HTR-8/SVneo (cell line): ENCODE results near the gene SPSB3.
"Not testable (repeated sequence)": the region's sequence is repeated elsewhere in the genome, so short reads cannot be mapped to it uniquely, and the experiment has no call there.

Source experiments
- DNase-seq: peaks from one replicate; pipeline ENCODE4 v3.0.0; 2011; ENCODE audit warnings: low spot score, mixed read lengths; ENCODE audit not compliant: insufficient read length
- FAIRE-seq: peaks from 2 replicates; lab custom pipeline; 2011; peaks lifted over from hg19 to GRCh38; lab: Jason Lieb, UNC

SPSB3 gene

DNA sequence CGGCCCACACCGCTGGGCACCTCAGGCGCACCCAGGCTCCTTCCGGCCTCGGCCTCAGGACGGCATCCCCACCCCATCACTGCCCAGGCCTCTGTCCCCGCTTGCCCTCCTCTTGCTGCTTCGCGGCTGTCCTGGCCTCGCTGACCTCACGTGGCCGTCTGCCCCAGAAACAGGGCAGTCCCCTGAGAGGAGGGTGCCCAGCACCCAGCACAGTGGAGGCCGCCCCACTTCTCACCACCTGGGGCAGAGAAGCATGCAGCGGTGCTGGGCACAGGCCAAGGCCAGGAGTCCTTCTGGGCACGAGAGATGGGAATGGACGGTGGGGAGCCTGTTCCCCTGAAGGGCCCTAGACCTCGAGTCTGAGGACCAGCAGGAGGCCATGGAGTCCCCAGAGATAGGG lies 35.3 kb upstream of the SPSB3 start:
- DNase-seq (no peak), FAIRE-seq (no peak)

DNA sequence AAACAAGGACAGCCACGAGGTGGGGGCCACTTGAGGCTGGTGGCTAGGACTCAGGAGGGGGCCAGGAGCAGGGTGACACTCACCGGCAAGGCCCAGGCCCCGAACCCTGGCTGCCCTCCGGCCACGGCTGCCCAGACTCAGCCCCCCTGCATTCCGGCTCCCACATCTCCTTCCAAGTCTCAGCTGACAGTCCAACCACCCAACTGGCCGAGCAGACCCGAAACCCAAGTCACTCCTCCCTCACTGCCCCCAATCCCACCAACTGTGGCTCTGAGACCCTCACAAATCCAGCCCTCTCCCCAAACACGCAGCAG lies 34.9 kb upstream of the SPSB3 start:
- FAIRE-seq: no peak

DNA sequence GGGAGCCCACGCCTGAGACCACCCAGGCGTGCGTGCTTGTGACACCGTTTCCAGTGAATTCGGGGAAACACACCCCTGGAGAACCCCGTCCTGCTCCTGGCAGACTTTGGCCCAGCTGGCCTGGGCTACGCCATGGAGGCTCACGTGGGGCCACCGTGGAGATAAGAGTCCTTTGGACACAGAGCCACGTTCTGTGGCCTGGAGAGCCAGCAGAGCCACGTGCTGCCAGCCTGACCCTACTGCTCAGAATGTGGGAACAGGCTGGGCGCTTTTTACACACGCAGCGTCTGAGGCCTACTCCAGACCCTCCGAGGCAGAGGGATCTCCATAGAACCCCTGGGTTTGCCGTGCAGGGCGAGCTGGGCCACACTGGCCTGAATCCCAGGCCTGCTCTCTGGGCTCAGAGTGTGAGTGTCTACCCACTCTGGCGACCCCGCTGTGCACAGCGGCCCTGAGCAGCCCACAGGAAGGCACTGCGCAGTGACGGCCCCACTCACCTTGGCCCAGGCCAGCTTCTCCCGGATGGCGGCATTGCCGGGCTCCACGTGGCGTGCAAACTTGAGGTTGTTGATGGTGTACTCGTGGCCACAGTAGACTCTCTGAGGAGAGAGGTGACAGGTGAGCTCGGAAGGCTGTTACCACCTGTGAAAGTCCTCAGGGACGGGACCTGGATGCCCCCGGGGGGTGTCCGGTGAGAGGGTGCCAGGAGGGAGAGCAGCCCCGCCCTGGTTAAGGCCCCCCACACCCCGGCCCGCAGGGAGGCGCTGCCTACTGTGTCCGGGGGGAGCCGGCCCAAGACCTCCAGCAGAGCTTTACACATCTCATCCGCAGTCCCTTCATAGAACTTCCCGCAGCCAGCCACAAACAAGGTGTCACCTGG lies 34.3 kb upstream of the SPSB3 start:
- DNase-seq (no peak), FAIRE-seq (no peak)

More for the DNA sequence above, 34.9 kb upstream of the SPSB3 start:
- no peak for DNase-seq

DNA sequence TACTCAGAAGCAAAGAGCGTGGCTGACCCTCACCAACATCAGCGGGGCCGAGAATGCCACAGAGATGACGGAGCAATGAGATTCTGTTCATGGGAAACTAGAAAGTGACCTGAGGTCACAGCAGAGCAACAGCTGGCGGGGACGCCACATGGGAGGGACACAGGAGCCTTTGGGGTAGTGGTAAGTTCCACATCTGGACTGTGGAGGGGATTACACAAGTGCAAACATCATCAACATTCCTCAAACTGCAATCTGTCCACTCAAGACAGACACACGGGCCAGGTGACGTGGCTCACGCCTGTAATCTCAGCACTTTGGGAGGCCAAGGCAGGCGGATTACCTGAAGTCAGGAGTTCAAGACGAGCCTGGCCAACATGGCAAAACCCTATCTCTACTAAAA lies 33.1 kb upstream of the SPSB3 start:
- no peak for FAIRE-seq
- DNase-seq: no peak

DNA sequence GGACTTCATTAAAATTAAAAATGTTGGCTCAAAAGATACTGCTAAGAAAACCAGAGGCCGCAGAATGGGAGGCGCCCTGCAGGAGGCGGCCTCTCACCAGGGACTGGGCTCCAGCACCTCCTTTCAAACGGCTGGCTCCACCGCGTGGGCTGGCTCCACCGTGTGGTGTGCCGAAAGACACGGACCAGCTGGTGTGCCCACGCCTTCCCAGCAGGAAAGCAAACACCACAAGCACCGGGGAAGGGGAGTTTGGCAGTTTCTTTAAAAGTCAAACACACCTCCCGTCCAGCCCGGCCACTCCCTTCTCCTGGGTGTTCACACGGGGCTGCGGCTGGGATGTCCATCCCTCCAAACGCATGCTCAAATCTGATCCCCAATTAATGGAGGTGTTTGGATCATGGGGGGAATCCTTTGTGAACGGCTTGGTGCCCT lies 30.4 kb upstream of the SPSB3 start:
- FAIRE-seq: no peak
- peak; percentile 15 for DNase-seq

DNA sequence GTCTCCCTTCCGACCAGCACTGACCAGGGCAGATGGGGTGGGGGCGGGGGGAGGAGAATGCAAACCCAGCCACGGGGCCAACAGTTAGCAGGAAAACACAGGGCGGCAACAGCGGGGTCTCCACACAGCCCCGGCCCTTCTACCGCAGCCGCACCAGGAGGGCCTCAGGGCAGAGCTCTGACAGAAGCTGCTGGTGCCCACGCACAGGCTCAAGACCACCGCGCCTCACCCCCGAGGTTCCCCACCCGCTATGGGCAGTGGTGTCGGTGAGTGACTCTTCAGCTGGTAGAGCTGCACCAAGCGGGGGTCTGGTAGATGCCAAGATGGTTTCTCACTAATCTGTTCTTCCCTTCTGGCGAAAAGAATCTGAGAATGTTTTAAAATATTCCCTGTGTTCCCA lies 28.2 kb upstream of the SPSB3 start:
- no peak for FAIRE-seq
- no peak for DNase-seq

DNA sequence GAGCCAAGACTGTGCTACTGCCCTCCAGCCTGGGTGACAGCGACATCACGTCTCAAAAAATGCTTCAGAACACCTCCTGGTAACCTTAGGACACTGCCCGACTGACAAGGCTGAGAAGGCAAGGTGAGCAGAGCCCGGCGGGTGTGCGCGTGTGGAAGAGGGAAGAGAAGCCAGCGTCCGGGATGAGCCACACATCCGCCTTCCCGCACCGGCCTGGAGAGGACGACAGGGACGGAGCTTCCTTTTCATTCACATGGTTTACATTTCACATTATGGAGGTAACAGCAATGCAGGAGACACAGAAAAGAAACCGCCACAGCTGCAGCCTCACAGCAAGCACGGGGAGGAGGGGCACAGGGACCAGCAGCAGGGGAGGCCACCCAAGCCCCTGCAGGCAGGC lies 27.7 kb upstream of the SPSB3 start:
- FAIRE-seq (no peak), DNase-seq (no peak)

DNA sequence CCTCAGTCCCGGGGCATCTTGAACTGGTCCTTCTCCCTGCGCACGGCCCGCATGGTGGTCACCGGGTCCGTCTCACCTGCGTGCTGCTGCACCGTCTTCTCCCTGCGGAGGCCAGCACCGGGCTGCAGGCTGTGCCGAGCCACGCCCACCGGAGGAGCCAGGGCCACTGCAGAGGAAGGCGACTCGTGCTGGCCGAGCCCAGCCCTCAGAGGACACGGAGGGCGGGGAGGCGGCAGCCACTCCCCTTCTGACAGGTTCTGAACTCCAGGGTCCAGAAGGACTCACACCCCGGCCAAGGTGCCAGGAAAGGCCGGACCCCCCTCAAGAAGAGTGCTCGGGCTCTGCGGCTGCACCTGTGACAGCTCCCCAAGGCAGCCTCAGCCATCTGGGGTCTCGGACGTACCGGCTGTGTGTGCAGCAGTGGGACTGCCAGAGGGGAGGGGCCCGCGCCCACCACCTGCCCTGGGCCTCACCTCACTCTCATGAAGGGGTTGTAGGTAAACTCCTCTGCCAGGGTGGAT lies 27.0 kb upstream of the SPSB3 start:
- FAIRE-seq: no peak
- no peak for DNase-seq

DNA sequence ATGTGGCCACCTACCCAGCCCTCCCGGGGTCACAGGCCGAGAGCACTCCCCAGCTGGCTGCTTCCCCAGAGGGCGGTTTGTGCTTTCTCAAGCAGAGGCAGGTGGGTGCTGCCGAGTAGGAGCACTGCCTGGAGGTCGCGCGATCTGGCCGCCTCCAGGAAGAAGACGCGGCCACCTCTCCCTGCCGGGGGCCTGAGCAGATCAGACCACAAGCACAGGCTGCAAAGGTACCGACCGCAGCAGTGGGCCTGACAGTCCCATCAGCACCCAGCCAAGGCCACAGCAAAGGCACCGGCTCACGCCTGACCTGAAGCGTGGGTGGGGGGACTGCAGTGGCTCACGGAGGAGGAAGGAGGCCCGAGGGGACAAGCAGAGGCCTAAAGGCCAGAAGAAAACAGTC lies 26.3 kb upstream of the SPSB3 start:
- FAIRE-seq (no peak), DNase-seq (no peak)

DNA sequence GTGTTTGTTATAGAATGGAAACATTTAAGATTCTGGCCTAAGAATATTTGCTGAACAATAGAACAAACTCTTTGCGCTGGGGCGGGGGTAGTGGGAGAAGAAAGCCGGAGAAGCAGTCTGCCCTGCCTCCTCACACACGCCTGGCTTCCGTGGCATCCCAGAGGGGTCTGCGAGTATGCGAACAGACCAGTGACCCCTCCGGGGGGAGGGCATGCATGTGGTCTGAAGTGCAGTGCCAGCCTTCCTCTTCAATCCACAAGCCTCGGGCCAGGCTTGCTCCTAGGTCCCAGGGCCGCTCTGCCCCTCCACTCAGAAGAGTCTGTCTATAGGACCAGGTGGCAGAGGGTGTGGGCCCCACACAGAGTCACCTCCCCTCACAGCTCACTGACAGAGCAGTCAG lies 25.3 kb upstream of the SPSB3 start:
- FAIRE-seq: peak; percentile 49

DNA sequence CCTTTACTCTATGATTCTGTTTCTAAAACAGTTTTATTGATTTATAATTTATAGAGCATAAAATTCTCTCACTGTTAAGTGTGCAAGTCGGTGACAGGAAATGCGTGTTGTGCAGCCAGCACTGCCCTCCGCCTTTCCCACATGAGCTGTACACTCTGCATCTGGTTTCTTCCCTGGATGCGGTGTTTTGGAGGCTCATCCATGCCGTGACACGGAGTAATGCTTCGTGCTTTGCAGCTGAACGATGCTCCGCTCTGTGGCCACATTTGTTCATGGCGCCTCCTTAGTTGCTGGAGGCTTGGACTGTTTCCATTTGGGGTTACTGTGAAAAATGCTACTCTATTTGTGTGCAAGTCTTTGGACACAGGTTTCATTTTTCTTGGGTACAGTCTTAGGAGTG lies 18.3 kb upstream of the SPSB3 start:
- FAIRE-seq (no peak), DNase-seq (no peak)

More for the DNA sequence above, 25.3 kb upstream of the SPSB3 start:
- DNase-seq: no peak

DNA sequence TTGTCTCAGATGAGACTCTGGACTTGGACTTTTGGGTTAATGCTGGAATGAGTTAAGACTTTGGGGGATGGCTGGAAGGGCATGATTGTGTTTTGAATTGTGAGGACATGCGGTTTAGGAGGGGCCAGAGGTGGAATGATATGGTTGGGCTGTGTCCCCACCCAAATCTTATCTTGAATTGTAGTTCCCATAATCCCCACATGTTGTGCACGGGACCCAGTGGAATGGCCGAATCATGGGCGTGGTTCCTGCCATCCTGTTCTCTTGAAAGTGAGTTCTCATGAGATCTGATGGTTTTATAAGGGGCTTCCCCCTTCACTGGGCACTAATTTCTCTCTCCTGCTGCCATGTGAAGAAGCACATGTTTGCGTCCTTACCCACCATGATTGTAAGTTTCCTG lies 16.9 kb upstream of the SPSB3 start:
- DNase-seq, FAIRE-seq: not testable (repeated sequence)

DNA sequence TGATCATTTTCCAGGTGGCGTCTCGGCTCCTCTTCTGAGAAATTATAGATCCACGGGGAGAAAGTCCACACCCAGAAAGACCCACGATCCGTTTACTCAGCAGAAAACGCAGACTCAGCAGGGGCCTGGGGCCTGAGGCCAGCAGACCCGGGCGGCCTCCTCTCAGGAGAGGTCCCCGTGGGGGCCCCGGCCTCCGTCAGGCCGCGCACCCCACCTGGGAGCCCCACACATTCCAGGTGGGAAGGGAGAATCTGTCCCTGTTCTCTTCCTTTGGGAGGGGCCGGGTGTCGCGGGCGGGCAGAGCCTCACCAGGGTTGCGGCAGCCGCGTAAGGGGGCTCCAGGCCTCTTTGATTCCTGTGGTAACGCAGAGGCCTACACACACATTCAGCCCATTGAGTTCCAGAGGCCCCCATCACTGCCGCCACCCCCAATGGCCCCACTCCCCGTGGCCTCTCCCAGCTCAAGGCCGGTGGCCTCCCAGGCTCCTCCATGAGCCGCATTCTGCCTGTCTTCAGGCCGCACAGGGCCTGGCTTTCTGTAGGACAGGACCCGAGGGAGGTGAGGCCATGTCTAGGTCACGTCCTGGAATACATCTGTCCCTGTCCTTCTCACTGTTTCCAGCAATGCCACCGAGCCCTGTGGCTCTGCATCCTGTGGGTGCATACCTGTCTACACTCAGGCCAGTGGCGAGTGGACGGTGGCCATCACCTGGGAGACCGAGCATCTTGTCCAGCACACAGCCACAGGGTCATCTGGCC lies 12.7 kb upstream of the SPSB3 start:
- FAIRE-seq: no peak

DNA sequence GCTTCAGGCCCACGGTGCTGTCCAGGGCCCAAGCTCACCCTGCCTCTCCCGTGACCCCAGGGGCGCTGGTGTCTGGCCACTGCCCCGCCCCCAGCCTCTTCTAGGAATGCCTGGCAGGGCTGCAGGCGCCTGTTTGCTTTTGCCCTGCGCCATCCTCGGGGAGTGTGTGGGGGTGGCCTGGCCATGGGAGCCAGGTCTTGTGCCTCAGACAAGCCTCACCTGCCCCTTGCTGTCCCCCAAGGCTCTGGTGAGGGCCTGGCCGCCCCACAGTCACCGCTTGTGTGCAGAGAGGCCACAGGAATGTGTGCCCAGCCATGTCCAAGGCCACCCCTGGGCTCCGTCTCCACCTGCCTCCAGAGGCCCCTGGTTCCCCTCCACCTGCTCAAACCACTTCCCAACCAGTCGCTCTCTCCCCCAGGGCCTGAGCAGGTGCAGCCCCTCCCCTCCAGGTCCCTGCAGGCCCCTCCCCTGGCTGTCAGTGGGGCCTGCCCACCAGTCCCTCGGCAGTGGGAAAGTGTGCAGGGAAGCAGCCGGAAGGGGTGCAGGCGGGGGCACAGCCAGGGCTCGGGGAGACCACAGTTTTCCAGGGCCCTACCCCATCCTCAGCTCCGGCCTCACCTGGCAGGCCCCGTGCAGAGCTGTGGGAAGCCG lies 12.0 kb upstream of the SPSB3 start:
- no peak for FAIRE-seq
- DNase-seq: no peak

More for the DNA sequence above, 12.7 kb upstream of the SPSB3 start:
- DNase-seq: no peak

DNA sequence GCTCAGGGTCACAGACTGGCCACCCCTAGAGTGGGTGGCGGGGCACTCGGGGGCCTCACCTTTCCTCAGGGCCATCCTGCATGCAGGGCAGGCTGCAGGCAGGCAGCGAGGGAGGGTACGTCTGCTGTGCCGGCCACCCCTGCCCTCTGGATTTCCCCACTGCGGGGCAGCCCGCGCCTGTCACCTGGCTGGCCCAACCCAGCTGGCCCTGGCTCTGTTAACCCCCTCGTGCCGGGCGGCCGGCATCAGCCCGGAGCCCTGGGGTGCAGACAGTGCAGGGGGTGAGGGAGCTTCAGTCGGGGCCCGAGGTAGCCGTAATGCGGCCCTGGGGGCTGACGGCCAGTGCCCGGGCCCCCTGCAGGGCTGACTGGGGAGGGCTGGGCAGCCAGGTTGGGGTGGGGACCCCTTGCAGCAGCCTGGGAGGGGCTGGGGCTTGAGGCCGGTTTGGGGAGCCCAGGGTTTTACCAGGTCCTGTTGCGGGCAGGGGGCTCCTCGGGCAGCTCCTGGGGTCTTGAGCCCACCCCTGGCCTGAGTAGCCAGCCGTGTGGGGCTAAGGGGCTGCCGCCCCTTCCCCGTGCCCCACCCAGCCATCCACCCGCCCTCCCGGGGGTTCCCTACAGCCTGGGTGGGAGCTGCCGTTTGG lies 11.3 kb upstream of the SPSB3 start, which contains the start of gene IGFALS:
TSS of gene IGFALS (minus strand) at position 128 of the 643 bp plus-strand sequence. CDS start at position 75, 53 bp downstream.
- no peak for DNase-seq
- FAIRE-seq: no peak

DNA sequence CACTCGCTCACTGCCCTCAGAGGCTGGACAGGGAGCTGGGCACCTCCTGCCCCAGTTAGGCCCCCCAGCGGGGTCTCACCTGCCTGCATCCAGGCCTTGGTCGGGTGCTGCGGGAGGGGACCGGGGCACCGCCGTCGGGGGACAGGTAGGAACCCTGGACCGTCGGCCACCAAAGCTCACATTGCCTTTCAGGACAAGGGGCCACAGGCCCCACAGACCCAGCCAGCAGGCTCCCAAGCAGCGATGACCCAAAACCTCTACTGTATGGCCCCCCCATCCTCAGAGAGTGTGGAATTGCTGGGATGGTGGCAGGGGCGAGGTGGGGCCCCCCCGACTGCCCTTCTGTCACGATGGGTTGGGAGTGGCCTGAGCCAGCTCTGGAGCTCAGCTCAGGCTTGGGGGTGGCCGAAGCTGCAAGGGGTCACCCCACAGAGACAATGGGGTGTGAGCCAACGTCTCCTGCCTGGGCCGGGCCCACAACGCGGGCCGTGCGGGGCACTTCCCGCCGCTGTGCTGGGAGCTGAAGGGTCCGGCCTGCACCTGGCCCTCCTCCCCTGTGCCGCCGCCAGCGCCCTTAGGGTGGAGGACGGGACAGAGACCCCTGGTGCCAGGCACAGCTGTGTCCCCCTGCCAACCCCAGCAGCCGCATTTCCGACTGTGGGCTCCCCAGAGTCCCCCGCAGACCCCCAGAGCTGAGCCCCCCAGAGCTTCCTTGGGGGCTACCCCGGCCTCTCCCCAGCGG lies 10.6 kb upstream of the SPSB3 start:
- FAIRE-seq (no peak), DNase-seq (no peak)

DNA sequence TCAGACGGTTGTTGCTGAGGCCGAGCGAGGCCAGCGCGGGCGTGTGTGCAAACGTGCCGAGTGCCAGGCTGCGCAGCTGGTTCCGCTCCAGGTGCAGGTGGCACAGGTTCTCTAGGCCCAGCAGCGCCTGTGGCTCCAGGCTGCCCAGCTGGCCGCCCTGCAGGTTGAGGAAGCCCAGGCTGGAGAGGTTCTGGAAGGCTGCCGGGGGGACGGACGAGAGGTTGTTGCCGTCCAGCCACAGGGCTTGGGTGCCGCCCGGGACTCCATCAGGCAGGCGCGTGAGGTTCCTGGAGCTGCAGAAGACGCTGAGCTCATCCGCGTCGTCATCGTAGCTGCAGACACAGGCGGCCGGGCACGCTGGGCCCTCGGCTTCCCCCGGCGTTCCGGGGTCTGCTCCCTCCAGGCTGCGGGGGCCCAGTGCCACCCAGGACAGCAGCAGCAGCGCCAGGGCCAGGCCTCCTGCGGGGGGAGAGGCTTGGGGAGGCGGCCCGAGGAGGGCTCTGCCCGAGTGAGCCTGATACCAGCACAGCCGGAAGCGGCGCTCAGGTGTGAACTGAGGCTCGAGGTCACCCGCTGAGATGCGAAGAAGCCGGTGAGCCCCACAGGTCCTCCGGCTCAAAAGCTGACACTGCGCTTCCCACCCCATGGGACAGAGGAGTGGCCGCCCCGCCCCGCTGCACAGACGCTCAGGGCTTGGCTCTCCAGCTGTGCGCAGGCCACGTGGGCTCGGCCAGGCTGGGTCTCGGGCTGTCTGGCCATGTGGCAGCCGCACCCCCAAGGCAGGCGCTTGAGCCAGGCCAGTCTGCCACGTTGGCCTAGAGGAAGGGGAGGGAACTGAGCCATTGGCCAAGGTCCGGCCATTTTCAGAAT lies 9.8 kb upstream of the SPSB3 start:
- DNase-seq: no peak
- no peak for FAIRE-seq

DNA sequence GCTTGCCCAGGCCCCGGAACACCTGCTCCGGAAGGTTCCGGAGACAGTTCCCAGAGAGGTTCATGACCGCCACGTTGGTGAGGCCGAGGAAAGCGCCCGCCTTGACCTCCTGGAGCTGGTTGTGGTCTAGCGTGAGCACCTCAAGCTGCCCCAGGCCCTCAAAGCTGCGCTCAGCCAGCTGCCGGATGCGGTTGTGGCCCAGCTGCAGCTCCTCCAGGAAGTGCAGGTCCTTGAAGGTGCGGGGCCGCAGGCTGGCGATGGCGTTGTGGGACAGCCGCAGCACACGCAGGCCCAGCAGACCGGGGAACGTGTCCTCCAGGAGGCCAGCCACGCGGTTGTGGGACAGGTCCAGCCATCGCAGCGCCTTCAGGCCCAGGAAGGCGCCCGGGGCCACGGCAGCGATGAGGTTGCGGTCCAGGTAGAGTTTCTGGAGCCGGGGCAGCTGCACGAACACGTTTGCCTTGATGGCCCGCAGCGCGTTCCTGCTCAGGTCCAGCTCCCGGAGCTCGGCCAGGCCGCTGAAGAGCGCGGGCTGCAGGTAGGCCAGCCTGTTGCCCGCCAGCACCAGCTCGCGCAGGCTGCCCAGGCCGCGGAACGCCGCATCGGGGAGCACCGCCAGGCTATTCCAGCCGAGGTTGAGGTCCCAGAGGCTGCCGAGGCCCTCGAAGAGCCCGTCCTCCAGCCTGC lies 9.0 kb upstream of the SPSB3 start:
- FAIRE-seq: no peak
- DNase-seq: no peak
